ENCODE measurements around the gene STRADA. TPM values are rescaled to one million over a fixed set of nuclear protein-coding genes. Genes with fewer than 3 reads are reported as not detected.

Gene STRADA
- total and polyA plus RNA-seq, 2 of the 8 experiments (the other 6 are each of a cell fraction or from before 2014, with no cell fraction given) = 35.6 to 43.3 TPM

DNA sequence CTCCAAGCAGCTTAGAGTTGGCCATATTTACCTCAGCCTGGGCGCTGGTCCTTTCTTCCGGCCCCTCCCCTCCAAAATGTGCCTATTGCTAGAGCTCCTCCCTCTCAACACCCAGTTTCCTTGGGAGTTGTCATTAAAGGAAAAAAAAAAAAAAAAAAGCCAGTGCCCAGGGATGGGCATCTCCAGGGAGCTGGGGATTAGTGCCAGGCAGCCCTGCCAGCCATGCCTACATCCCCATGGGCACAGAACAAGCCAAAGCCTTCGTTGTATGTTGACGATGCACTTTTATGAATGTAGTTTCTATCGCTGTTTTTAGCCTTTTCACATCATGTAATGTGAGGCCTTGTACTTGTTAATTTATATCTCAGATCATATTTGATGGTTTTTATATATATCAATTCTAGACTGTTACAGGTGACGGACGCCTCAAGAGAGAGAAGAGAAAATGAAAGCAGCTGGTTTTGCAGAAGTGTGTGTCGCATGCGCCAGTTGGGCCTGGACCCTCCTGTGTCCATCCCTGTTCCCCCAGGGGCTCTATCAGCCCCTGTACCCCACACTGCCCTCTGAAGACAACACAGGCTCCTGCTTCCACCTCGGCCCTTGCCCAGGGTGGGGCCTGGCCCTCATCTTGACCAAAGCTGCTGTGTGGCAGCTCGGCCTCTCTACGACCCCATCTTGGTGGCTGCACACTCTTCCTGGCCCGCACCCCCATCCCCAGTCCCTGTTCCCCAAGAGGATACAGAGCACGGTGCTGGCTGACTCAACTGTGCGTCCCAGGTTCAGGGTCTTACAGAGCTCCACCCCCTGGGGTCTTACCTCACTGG is 46.4 kb downstream of the STRADA start:
- H2BK20ac ChIP-seq (ENCODE audit: low read length) = no peak overlapping the region
- H2AK5ac ChIP-seq (ENCODE audit: low read depth, low read length) = no peak overlapping the region
- no peak overlapping the region for H4K91ac ChIP-seq (replicated peaks; ENCODE audit: insufficient read length, low read length)
- no peak for FAIRE-seq
- no peak overlapping the region for H2BK12ac ChIP-seq (ENCODE audit: low read depth, low read length)
- H3K4me3 ChIP-seq (ENCODE audit: extremely low read depth in 1 of 4, insufficient read depth in 2 of 4, low read depth in 3 of 4, low read length in 4 of 4) = no peak overlapping the region
- no peaks in the 10 kb centered on the region for H3K79me1 ChIP-seq (ENCODE audit: low read depth, low read length)
- no peaks in the 10 kb centered on the region for H3K79me2 ChIP-seq (ENCODE audit: control insufficient read depth in 1 of 2, insufficient read depth in 2 of 2, low read length in 2 of 2)
- H3K27ac ChIP-seq (ENCODE audit: low read depth, low read length) = no peak overlapping the region
- no peak overlapping the region for H3K18ac ChIP-seq (ENCODE audit: extremely low read depth, low read length)
- no peak overlapping the region for H3K14ac ChIP-seq (ENCODE audit: insufficient read length)
- no peak overlapping the region for H2AFZ ChIP-seq (ENCODE audit: low read length)
- H3K23ac ChIP-seq (ENCODE audit: insufficient read length) = no peak overlapping the region
- H3K4ac ChIP-seq (replicated peaks; ENCODE audit: insufficient read length, low read depth, low read length) = no peak overlapping the region
- no peak for TF ChIP-seq YY1 (IDR thresholded peaks at IDR 0.05; ENCODE audit: low read depth, low read length)
- no peak for TF ChIP-seq TAF7 (optimal IDR thresholded peaks at IDR 0.05; ENCODE audit: borderline replicate concordance, low read depth, low read length)
- TF ChIP-seq EZH2 (IDR thresholded peaks at IDR 0.05; ENCODE audit: low read depth, low read length, severe bottlenecking) = no peak
- no peak for TF ChIP-seq SP1 (IDR thresholded peaks at IDR 0.05; ENCODE audit: low read depth, low read length)
- no peak; the same call in 1 of the 2 replicates for TF ChIP-seq POLR2AphosphoS5 (IDR thresholded peaks at IDR 0.05; ENCODE audit: low read depth, low read length)
- TF ChIP-seq KDM5A (IDR thresholded peaks at IDR 0.05; ENCODE audit: low read length) = no peak
- no peak for TF ChIP-seq HDAC6 (IDR thresholded peaks at IDR 0.05; ENCODE audit: low read depth, low read length)
- no peak for TF ChIP-seq GABPA (IDR thresholded peaks at IDR 0.05; ENCODE audit: borderline replicate concordance, insufficient read depth, low read length)
- TF ChIP-seq EP300 (IDR thresholded peaks at IDR 0.05; ENCODE audit: borderline replicate concordance in 1 of 2, low read depth in 2 of 2, low read length in 2 of 2) = no peak
- H3K56ac ChIP-seq (replicated peaks; ENCODE audit: insufficient read length, low read depth, low read length) = no peak overlapping the region
- peaks cover 3 to 6% of the 10 kb centered on the region in 2 experiments for H4K20me1 ChIP-seq (replicated peaks in 1 of 2; ENCODE audit: control insufficient read depth in 1 of 2, insufficient read depth in 2 of 2, low read length in 2 of 2)
- no peaks in the 10 kb centered on the region for H3K27me3 ChIP-seq (replicated peaks in 1 of 4; ENCODE audit: control insufficient read depth in 3 of 4, extremely low read depth in 1 of 4, insufficient read depth in 3 of 4, low read length in 3 of 4)
- peaks cover 0 to 19% (median 7%) of the 10 kb centered on the region in 4 experiments; a peak in 5 of 7 replicates for H3K4me1 ChIP-seq (replicated peaks in 1 of 4; ENCODE audit: control insufficient read depth in 3 of 4, insufficient read depth in 4 of 4, low read length in 3 of 4)
- CTCF ChIA-PET (ENCODE audit: partially characterized antibody) = interaction anchor here (0.7 to 7.3 kb wide), 15 partner anchors 8 to 270 kb away, joined by 3 to 65 read pairs (median 5); no protein-coding TSS in a partner anchor
- peak overlapping the region; percentile 43; the same call in 1 of the 2 replicates for H4K8ac ChIP-seq (ENCODE audit: extremely low read depth, insufficient read depth, low read length)
- POLR2A ChIA-PET (ENCODE audit: partially characterized antibody) = interaction anchor here (0.7 to 2.3 kb wide), 8 partner anchors 8 to 99 kb away, joined by 3 to 9 read pairs (median 4); partner anchors contain the start of genes CCDC47, DDX42 and MAP3K3
- H2BK5ac ChIP-seq (ENCODE audit: low read depth, low read length) = no peak overlapping the region
- H4K5ac ChIP-seq (ENCODE audit: insufficient read length, low read depth, low read length) = no peak overlapping the region
- peaks cover 7% of the 10 kb centered on the region; the same call in 1 of the 2 replicates for H3K23me2 ChIP-seq (ENCODE audit: low read depth, low read length)
- no peak for DNase-seq (ENCODE audit: low read depth in 1 of 2, low spot score in 2 of 2)
- no peak overlapping the region for H2BK120ac ChIP-seq (replicated peaks; ENCODE audit: low read depth, low read length)
- WGBS, 2 experiments (ENCODE audit: extremely low coverage in 1 of 2, insufficient coverage in 1 of 2, insufficient read length in 1 of 2, insufficient replicate concordance in 2 of 2, low coverage in 1 of 2, low lambda C conversion rate in 2 of 2, missing lambda C conversion rate in 1 of 2) = 85% methylated on average over 15 of the region's 15 CpGs; no CpG with 5 or more reads in 1 of the 2 experiments
- H2BK15ac ChIP-seq (ENCODE audit: low read length) = no peak overlapping the region
- H3K9ac ChIP-seq (replicated peaks in 1 of 4; ENCODE audit: extremely low read depth in 1 of 4, low read depth in 3 of 4, low read length in 3 of 4) = no peak overlapping the region
- peaks cover 2 to 15% (median 3%) of the 10 kb centered on the region in 4 experiments; a peak in 5 of 8 replicates for H3K36me3 ChIP-seq (ENCODE audit: control insufficient read depth in 2 of 4, insufficient read depth in 4 of 4, low read length in 3 of 4)
- no peak overlapping the region for H3K4me2 ChIP-seq (ENCODE audit: insufficient read depth in 1 of 2, low read depth in 2 of 2, low read length in 2 of 2)
- H3K9me3 ChIP-seq (ENCODE audit: insufficient read depth in 2 of 2, low read depth in 1 of 2, low read length in 1 of 2) = no peaks in the 10 kb centered on the region

Measured in H1 (cell line).